Breast epithelium (tissue), 3 donors: ENCODE measurements around the gene ANXA4.

Experiments
- POLR2AphosphoS5 ChIP-seq, 3 donors: sonication (generic); formaldehyde crosslinking; IDR thresholded peaks; one replicate each; pipeline ENCODE4 v1.6.1; 2017; ENCODE audit warnings: antibody characterized with exemption in 3 of 3
- TF ChIP-seq, protein P1 (sequence below), 3 donors: fragments of 450-650 bp; IDR thresholded peaks; one replicate each; pipeline ENCODE4 v1.5.1; 2016 to 2017; ENCODE audit warnings: antibody characterized with exemption in 3 of 3, mild to moderate bottlenecking in 3 of 3, moderate library complexity in 3 of 3

DNA sequence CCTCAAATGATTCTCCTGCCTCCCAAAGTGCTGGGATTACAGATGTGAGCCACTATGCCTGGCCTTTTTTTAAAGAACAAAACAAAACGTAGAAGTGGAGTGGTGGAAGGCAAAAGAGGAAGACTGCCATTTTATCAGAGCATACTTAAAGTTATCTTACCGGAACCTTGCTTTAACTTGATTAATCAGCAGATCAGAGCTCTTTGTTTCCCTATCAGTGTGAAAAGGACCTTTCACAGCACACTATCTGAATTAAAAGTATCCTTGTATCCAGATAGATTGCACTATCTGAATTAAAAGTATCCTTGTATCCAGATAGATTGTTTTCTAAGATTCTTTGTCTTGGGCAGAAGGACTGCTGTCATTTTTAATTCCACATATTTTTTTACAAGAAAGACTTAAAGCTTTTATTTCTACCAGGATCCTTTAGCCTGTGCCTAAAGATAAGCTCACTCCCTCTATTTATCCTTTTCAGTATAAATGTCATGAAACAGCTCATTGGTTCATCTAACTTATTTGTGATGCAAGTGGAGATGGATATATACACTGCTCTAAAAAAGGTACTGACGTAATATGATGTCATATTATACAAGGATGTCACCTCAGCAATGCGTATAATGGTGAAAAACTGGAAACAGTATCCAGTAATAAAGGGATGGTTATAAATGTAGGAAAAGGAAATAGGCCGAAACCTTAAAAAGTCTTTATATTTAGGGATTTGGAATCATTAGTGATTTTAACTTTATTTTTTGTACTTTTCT lies 105.3 kb downstream of the ANXA4 start:
- TF ChIP-seq, protein P1, sequence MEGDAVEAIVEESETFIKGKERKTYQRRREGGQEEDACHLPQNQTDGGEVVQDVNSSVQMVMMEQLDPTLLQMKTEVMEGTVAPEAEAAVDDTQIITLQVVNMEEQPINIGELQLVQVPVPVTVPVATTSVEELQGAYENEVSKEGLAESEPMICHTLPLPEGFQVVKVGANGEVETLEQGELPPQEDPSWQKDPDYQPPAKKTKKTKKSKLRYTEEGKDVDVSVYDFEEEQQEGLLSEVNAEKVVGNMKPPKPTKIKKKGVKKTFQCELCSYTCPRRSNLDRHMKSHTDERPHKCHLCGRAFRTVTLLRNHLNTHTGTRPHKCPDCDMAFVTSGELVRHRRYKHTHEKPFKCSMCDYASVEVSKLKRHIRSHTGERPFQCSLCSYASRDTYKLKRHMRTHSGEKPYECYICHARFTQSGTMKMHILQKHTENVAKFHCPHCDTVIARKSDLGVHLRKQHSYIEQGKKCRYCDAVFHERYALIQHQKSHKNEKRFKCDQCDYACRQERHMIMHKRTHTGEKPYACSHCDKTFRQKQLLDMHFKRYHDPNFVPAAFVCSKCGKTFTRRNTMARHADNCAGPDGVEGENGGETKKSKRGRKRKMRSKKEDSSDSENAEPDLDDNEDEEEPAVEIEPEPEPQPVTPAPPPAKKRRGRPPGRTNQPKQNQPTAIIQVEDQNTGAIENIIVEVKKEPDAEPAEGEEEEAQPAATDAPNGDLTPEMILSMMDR (IDR thresholded peaks at IDR 0.05) = no peak
- no peak for TF ChIP-seq POLR2AphosphoS5 (IDR thresholded peaks at IDR 0.05)
